Loucy (cell line): ENCODE data around the gene BPI.

Source experiments
- H2AFZ ChIP-seq: fragments of 200-600 bp; sonication (generic); 2 replicates; pipeline ENCODE4 v1.6.0; 2016; ENCODE audit warnings: antibody characterized with exemption, mild to moderate bottlenecking, low read length, moderate library complexity
- H3F3A ChIP-seq: fragments of 200-600 bp; 2 replicates; pipeline ENCODE4 v1.6.0; 2016; ENCODE audit warnings: antibody characterized with exemption, low read depth, mild to moderate bottlenecking
- H3K27me3 ChIP-seq: fragments of 200-600 bp; sonication (generic); 2 replicates; pipeline ENCODE4 v1.6.1; 2014; ENCODE audit warnings: low read length, mild to moderate bottlenecking; ENCODE audit not compliant: insufficient read depth, poor library complexity, severe bottlenecking
- H3K36me3 ChIP-seq: fragments of 200-600 bp; sonication (generic); 2 replicates; pipeline ENCODE4 v1.6.1; 2016; ENCODE audit warnings: low read length; ENCODE audit not compliant: insufficient read depth
- H3K4me1 ChIP-seq: fragments of 200-600 bp; sonication (generic); 2 replicates; pipeline ENCODE4 v1.5.1; 2014; ENCODE audit warnings: low read length, mild to moderate bottlenecking; ENCODE audit not compliant: insufficient read depth, poor library complexity, severe bottlenecking
- H3K4me2 ChIP-seq: fragments of 200-600 bp; sonication (generic); 2 replicates; pipeline ENCODE4 v1.6.0; 2014; ENCODE audit warnings: antibody characterized with exemption, low read length, low read depth, mild to moderate bottlenecking; ENCODE audit not compliant: poor library complexity, severe bottlenecking
- H3K4me3 ChIP-seq: fragments of 200-600 bp; sonication (generic); 2 replicates; pipeline ENCODE4 v1.5.1; 2014; ENCODE audit warnings: low read length, mild to moderate bottlenecking, mixed read lengths; ENCODE audit not compliant: poor library complexity, severe bottlenecking
- H3K79me2 ChIP-seq: fragments of 200-600 bp; sonication (generic); 2 replicates; pipeline ENCODE4 v1.6.1; 2014; ENCODE audit warnings: low read length; ENCODE audit not compliant: insufficient read depth
- H3K9ac ChIP-seq: fragments of 200-600 bp; sonication (generic); 2 replicates; pipeline ENCODE4 v1.6.0; 2014; ENCODE audit warnings: mild to moderate bottlenecking, low read depth, low read length, moderate library complexity; ENCODE audit not compliant: poor library complexity, severe bottlenecking
- H3K9me2 ChIP-seq: fragments of 200-600 bp; sonication (generic); replicated peaks from 2 replicates; pipeline ENCODE4 v1.6.1; 2016; ENCODE audit warnings: low read depth, low read length, mixed read lengths
- H3K9me3 ChIP-seq: fragments of 200-600 bp; sonication (generic); 2 replicates; pipeline ENCODE4 v1.6.1; 2014; ENCODE audit warnings: mild to moderate bottlenecking, antibody characterized with exemption, low read length, low read depth; ENCODE audit not compliant: insufficient read depth
- H4K20me1 ChIP-seq: fragments of 200-600 bp; sonication (generic); 2 replicates; pipeline ENCODE4 v1.6.0; 2014; ENCODE audit warnings: antibody characterized with exemption, low read length, mild to moderate bottlenecking; ENCODE audit not compliant: insufficient read depth, poor library complexity, severe bottlenecking
- EZH2phosphoT487 ChIP-seq: fragments of 200-600 bp; IDR thresholded peaks from 2 replicates; pipeline ENCODE4 v1.6.1; 2018; ENCODE audit warnings: antibody characterized with exemption, mild to moderate bottlenecking, moderate library complexity, borderline replicate concordance
- TF ChIP-seq, protein P1 (sequence below): fragments of 200-600 bp; sonication (generic); conservative IDR thresholded peaks from 2 replicates; pipeline ENCODE4 v1.5.1; 2014; ENCODE audit warnings: mild to moderate bottlenecking, antibody characterized with exemption, low read length

BPI gene

DNA sequence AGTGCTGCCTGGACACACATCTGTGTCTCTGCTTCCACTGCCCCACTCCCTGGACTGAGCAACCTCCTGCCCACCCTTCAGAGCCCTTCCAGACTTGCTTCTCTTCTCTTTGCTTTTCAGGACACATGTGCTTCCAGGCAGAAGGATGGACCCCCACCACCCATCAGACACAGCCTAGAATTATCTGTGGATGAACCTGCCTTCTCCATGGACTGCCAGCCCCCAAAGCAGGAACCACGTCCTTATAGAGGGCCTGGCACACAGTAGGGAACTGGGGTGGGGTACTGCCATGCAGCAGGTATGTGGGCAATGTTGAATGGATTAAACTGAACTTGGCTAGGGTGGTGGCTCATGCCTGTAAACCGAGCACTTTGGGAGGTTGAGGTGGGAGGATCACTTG is 47.0 kb upstream of the BPI start:
- Histone ChIP-seq H3F3A (no peaks in the 10 kb centered on the region), H3K4me3 (no peak overlapping the region), H3K9ac (no peak overlapping the region), H3K36me3 (no peaks in the 10 kb centered on the region), H4K20me1 (no peaks in the 10 kb centered on the region), H3K9me2 (no peaks in the 10 kb centered on the region), H3K4me2 (no peak overlapping the region), H3K4me1 (no peaks in the 10 kb centered on the region), H3K79me2 (no peaks in the 10 kb centered on the region), H3K9me3 (no peaks in the 10 kb centered on the region), H3K27me3 (no peaks in the 10 kb centered on the region), H2AFZ (no peak overlapping the region)
- TF ChIP-seq EZH2phosphoT487: no peak
- TF ChIP-seq, protein P1, sequence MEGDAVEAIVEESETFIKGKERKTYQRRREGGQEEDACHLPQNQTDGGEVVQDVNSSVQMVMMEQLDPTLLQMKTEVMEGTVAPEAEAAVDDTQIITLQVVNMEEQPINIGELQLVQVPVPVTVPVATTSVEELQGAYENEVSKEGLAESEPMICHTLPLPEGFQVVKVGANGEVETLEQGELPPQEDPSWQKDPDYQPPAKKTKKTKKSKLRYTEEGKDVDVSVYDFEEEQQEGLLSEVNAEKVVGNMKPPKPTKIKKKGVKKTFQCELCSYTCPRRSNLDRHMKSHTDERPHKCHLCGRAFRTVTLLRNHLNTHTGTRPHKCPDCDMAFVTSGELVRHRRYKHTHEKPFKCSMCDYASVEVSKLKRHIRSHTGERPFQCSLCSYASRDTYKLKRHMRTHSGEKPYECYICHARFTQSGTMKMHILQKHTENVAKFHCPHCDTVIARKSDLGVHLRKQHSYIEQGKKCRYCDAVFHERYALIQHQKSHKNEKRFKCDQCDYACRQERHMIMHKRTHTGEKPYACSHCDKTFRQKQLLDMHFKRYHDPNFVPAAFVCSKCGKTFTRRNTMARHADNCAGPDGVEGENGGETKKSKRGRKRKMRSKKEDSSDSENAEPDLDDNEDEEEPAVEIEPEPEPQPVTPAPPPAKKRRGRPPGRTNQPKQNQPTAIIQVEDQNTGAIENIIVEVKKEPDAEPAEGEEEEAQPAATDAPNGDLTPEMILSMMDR: no peak

- H4K20me1 ChIP-seq: no peaks in the 10 kb centered on the region
- H3F3A ChIP-seq: no peaks in the 10 kb centered on the region
- no peaks in the 10 kb centered on the region for H3K9me2 ChIP-seq
- no peaks in the 10 kb centered on the region for H3K4me1 ChIP-seq
- no peak overlapping the region for H2AFZ ChIP-seq
- no peaks in the 10 kb centered on the region for H3K27me3 ChIP-seq
- H3K4me2 ChIP-seq: no peak overlapping the region
- no peak overlapping the region for H3K4me3 ChIP-seq
- no peaks in the 10 kb centered on the region for H3K9me3 ChIP-seq
- no peaks in the 10 kb centered on the region for H3K36me3 ChIP-seq
- H3K9ac ChIP-seq: no peak overlapping the region
- no peak for TF ChIP-seq EZH2phosphoT487
- TF ChIP-seq, protein P1: no peak
- no peaks in the 10 kb centered on the region for H3K79me2 ChIP-seq
These were observed 45.3 kb upstream of the BPI start for GRCh38 chr20:38258545-38259215.

DNA sequence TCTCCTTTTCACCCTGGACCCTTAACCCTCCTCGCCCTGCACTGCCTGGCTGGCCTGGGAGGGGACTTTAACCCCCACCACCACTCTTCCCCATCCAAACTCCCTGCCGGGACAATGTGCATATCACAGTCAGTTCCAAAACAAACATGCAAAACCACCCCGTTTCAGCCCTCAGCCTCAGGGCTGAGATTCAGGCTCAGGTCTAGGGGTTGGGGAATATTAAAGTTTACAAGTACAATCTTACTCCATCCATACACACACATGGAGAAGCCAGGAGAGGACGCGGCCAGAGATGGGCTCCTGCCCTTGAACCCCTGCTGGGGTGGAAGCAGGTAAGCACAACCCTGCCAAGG is 44.0 kb upstream of the BPI start:
- Histone ChIP-seq H3K36me3 (no peaks in the 10 kb centered on the region), H3K9me2 (no peaks in the 10 kb centered on the region), H2AFZ (no peak overlapping the region), H3K79me2 (no peaks in the 10 kb centered on the region), H3F3A (no peaks in the 10 kb centered on the region), H3K9me3 (no peaks in the 10 kb centered on the region), H3K4me2 (no peak overlapping the region), H3K4me3 (no peak overlapping the region), H3K4me1 (no peaks in the 10 kb centered on the region), H3K27me3 (no peaks in the 10 kb centered on the region), H3K9ac (no peak overlapping the region), H4K20me1 (no peaks in the 10 kb centered on the region)
- TF ChIP-seq EZH2phosphoT487: no peak
- TF ChIP-seq, protein P1: no peak
